ENCODE data around the gene ATP8A2.
"Not testable (repeated sequence)": the region's sequence is repeated elsewhere in the genome, so short reads cannot be mapped to it uniquely, and the experiment has no call there.

The ATP8A2 gene

GRCh38 chr13:25934127-25934526, 562.4 kb downstream of the ATP8A2 start:
- in situ Hi-C loops (cut with MboI; ENCODE audit: low pct_unique_long_range_greater_than_20kb, low sequenced_read_pairs): no loop called here

GRCh38 chr13:25939961-25940687, 568.4 kb downstream of the ATP8A2 start:
- in situ Hi-C loops (cut with MboI; ENCODE audit: low pct_unique_long_range_greater_than_20kb, low sequenced_read_pairs): no loop called here
- no peak for DNase-seq

More at GRCh38 chr13:25934127-25934526, 562.4 kb downstream of the ATP8A2 start:
- DNase-seq: no peak

GRCh38 chr13:25943081-25943480, 571.3 kb downstream of the ATP8A2 start:
- in situ Hi-C loops (cut with MboI; ENCODE audit: low pct_unique_long_range_greater_than_20kb, low sequenced_read_pairs): no loop called here
- DNase-seq: no peak

- DNase-seq: no peak
- in situ Hi-C loops (cut with MboI; ENCODE audit: low pct_unique_long_range_greater_than_20kb, low sequenced_read_pairs): no loop called here
Measured at GRCh38 chr13:25943658-25944057, 571.9 kb downstream of the ATP8A2 start.

GRCh38 chr13:25945596-25945995, 573.8 kb downstream of the ATP8A2 start:
- in situ Hi-C loops (cut with MboI; ENCODE audit: low pct_unique_long_range_greater_than_20kb, low sequenced_read_pairs): no loop called here
- no peak for DNase-seq

GRCh38 chr13:25946321-25946720, 574.5 kb downstream of the ATP8A2 start:
- DNase-seq: no peak
- in situ Hi-C loops (cut with MboI; ENCODE audit: low pct_unique_long_range_greater_than_20kb, low sequenced_read_pairs): no loop called here

GRCh38 chr13:25948910-25949309, 577.1 kb downstream of the ATP8A2 start:
- no peak for DNase-seq
- in situ Hi-C loops (cut with MboI; ENCODE audit: low pct_unique_long_range_greater_than_20kb, low sequenced_read_pairs): no loop called here

- in situ Hi-C loops (cut with MboI; ENCODE audit: low pct_unique_long_range_greater_than_20kb, low sequenced_read_pairs): no loop called here
- DNase-seq: no peak
Measured at GRCh38 chr13:25951831-25952230, 580.1 kb downstream of the ATP8A2 start.

- DNase-seq; in situ Hi-C loops (cut with MboI; ENCODE audit: low pct_unique_long_range_greater_than_20kb, low sequenced_read_pairs): not testable (repeated sequence)
Measured at GRCh38 chr13:25954080-25954479, 582.3 kb downstream of the ATP8A2 start.

GRCh38 chr13:25954943-25955342, 583.2 kb downstream of the ATP8A2 start:
- DNase-seq; in situ Hi-C loops (cut with MboI; ENCODE audit: low pct_unique_long_range_greater_than_20kb, low sequenced_read_pairs): not testable (repeated sequence)

- in situ Hi-C loops (cut with MboI; ENCODE audit: low pct_unique_long_range_greater_than_20kb, low sequenced_read_pairs): no loop called here
- no peak for DNase-seq
Measured at GRCh38 chr13:25958986-25959385, 587.2 kb downstream of the ATP8A2 start.

GRCh38 chr13:25961294-25961693, 589.5 kb downstream of the ATP8A2 start:
- DNase-seq: no peak
- in situ Hi-C loops (cut with MboI; ENCODE audit: low pct_unique_long_range_greater_than_20kb, low sequenced_read_pairs): no loop called here

GRCh38 chr13:25963674-25964073, 591.9 kb downstream of the ATP8A2 start:
- no peak for DNase-seq
- in situ Hi-C loops (cut with MboI; ENCODE audit: low pct_unique_long_range_greater_than_20kb, low sequenced_read_pairs): no loop called here

GRCh38 chr13:25965596-25965995, 593.8 kb downstream of the ATP8A2 start:
- no peak for DNase-seq
- in situ Hi-C loops (cut with MboI; ENCODE audit: low pct_unique_long_range_greater_than_20kb, low sequenced_read_pairs): no loop called here

GRCh38 chr13:25966086-25966485, 594.3 kb downstream of the ATP8A2 start:
- in situ Hi-C loops (cut with MboI; ENCODE audit: low pct_unique_long_range_greater_than_20kb, low sequenced_read_pairs): no loop called here
- no peak for DNase-seq

- in situ Hi-C loops (cut with MboI; ENCODE audit: low pct_unique_long_range_greater_than_20kb, low sequenced_read_pairs): no loop called here
- DNase-seq: no peak
Measured at GRCh38 chr13:25967144-25967543, 595.4 kb downstream of the ATP8A2 start.

GRCh38 chr13:25971047-25971446, 599.3 kb downstream of the ATP8A2 start:
- DNase-seq: no peak
- in situ Hi-C loops (cut with MboI; ENCODE audit: low pct_unique_long_range_greater_than_20kb, low sequenced_read_pairs): no loop called here

- in situ Hi-C loops (cut with MboI; ENCODE audit: low pct_unique_long_range_greater_than_20kb, low sequenced_read_pairs): no loop called here
- DNase-seq: no peak
Measured at GRCh38 chr13:25971459-25972145, 599.8 kb downstream of the ATP8A2 start.

- DNase-seq: no peak
Measured at GRCh38 chr13:25973085-25973484, 601.3 kb downstream of the ATP8A2 start.

GRCh38 chr13:25973576-25973975, 601.8 kb downstream of the ATP8A2 start:
- no peak for DNase-seq
- in situ Hi-C loops (cut with MboI; ENCODE audit: low pct_unique_long_range_greater_than_20kb, low sequenced_read_pairs): no loop called here

More at GRCh38 chr13:25973085-25973484, 601.3 kb downstream of the ATP8A2 start:
- in situ Hi-C loops (cut with MboI; ENCODE audit: low pct_unique_long_range_greater_than_20kb, low sequenced_read_pairs): no loop called here

GRCh38 chr13:25977216-25977615, 605.4 kb downstream of the ATP8A2 start:
- no peak for DNase-seq
- in situ Hi-C loops (cut with MboI; ENCODE audit: low pct_unique_long_range_greater_than_20kb, low sequenced_read_pairs): no loop called here

Data from KBM-7 (cell line).